Large intestine (tissue), 3 donors: ENCODE data around the gene IPPK. TPM values are rescaled to one million over a fixed set of nuclear protein-coding genes. Genes with fewer than 3 reads are reported as not detected.

Source experiments
- DNase-seq, 2 donors: peaks; one replicate each; pipeline versions ENCODE4 v3.0.0 to v3.0.0-alpha.2; 2013
- H3K27ac ChIP-seq: one replicate; pipeline ENCODE4 v1.5.1; 2013; ENCODE audit warnings: low read length
- H3K27me3 ChIP-seq: 2 replicates; pipeline ENCODE4 v1.6.1; 2013; ENCODE audit warnings: low read length; ENCODE audit not compliant: control insufficient read depth, insufficient read depth
- H3K36me3 ChIP-seq: 2 replicates; pipeline ENCODE4 v1.6.1; 2013; ENCODE audit warnings: low read length; ENCODE audit not compliant: control insufficient read depth, insufficient read depth
- H3K4me1 ChIP-seq: one replicate; pipeline ENCODE4 v1.6.1; 2013; ENCODE audit warnings: low read length; ENCODE audit not compliant: control insufficient read depth, insufficient read depth
- H3K4me3 ChIP-seq: one replicate; pipeline ENCODE4 v1.5.1; 2013; ENCODE audit warnings: low read length
- H3K9me3 ChIP-seq: one replicate; pipeline ENCODE4 v1.6.1; 2013; ENCODE audit warnings: mild to moderate bottlenecking, low read depth, low read length, moderate library complexity; ENCODE audit not compliant: control insufficient read depth
- WGBS: methylation state at CpG from one replicate; pipeline ENCODE4 v1.1.5; 2013; ENCODE audit warnings: low lambda C conversion rate; ENCODE audit not compliant: insufficient coverage; 5-methylcytosine and 5-hydroxymethylcytosine counted together
- polyA plus RNA-seq: library from polyadenylated mRNA; unstranded; fragments of 120-200 nt; gene quantifications from one replicate; pipeline ENCODE4 v1.2.1, GENCODE V29; 2013

The IPPK gene
- polyA plus RNA-seq, 1 donor, result 7.9 TPM

DNA sequence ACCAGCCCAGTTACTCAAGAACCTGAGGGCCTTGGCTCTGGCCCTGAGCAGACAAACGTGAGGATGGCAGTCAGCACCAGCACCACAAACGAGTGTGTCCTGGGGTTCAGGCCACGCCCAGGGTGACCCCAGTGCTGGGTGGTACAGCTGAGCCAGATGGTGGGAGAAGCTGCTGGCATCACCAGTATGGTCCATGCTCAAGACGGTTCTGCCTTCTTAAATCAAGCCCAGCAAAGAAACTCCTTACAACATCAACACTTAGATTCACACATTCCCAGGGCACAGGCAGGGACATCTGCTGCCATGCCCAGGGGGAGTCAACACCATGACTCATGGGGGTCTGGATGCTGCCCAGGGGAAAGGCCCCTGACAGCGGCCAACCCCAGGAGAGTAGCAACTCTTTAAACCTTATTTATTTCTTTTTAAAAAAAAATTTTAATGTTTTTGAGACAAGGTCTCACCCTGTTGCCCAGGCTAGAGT, 31.3 kb downstream of the IPPK start:
- peaks cover 80% of the 10 kb centered on the region for H3K36me3 ChIP-seq
- WGBS, result no CpG with 5 or more reads among the region's 5 CpGs
- H3K4me3 ChIP-seq, result no peak overlapping the region
- DNase-seq, result no peak
- no peaks in the 10 kb centered on the region for H3K9me3 ChIP-seq
- peaks cover 2% of the 10 kb centered on the region for H3K4me1 ChIP-seq
- H3K27me3 ChIP-seq, result no peaks in the 10 kb centered on the region
- H3K27ac ChIP-seq, result no peak overlapping the region

GRCh38 chr9:92637886-92638620, 31.9 kb downstream of the IPPK start:
- Histone ChIP-seq H3K27me3 (no peaks in the 10 kb centered on the region), H3K36me3 (peaks cover 83% of the 10 kb centered on the region), H3K9me3 (no peaks in the 10 kb centered on the region), H3K4me1 (peaks cover 2% of the 10 kb centered on the region), H3K4me3 (no peak overlapping the region), H3K27ac (no peak overlapping the region)
- no CpG with 5 or more reads among the region's 26 CpGs for WGBS
- no peak for DNase-seq

- H3K27me3 ChIP-seq, result no peaks in the 10 kb centered on the region
- no CpG with 5 or more reads among the region's 7 CpGs for WGBS
- DNase-seq, result no peak
- H3K4me3 ChIP-seq, result no peak overlapping the region
- peaks cover 81% of the 10 kb centered on the region for H3K36me3 ChIP-seq
- H3K9me3 ChIP-seq, result no peaks in the 10 kb centered on the region
- no peak overlapping the region for H3K27ac ChIP-seq
- H3K4me1 ChIP-seq, result peaks cover 2% of the 10 kb centered on the region
Observed at GRCh38 chr9:92637326-92637725, 32.6 kb downstream of the IPPK start.

GRCh38 chr9:92636627-92637026, 33.3 kb downstream of the IPPK start:
- DNase-seq, result no peak
- H3K4me1 ChIP-seq, result peaks cover 2% of the 10 kb centered on the region
- H3K4me3 ChIP-seq, result no peak overlapping the region
- H3K27me3 ChIP-seq, result no peaks in the 10 kb centered on the region
- no peak overlapping the region for H3K27ac ChIP-seq
- H3K36me3 ChIP-seq, result peaks cover 79% of the 10 kb centered on the region
- H3K9me3 ChIP-seq, result no peaks in the 10 kb centered on the region
- WGBS, result no CpG with 5 or more reads among the region's 3 CpGs

DNA sequence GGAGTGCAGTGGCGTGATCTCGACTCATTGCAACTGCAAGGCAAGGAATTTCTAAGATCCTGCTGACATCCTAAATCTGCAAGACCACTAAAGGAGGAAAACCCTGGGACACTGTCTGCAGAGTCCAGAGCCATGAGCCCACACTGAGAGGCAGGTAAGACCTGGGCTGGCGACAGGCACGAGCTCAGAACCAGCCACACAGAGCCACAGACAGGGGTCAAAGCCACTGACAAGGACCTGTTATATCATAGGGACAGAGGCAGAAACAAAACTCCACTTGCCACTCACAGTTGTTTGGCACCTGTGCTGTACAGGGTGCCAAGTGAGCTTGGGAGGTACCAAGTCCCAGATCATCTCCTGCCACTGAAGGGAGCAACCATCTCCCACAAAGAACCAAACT, 34.2 kb downstream of the IPPK start:
- no peak for DNase-seq
- Histone ChIP-seq H3K4me1 (peaks cover 2% of the 10 kb centered on the region), H3K36me3 (peaks cover 74% of the 10 kb centered on the region), H3K27me3 (no peaks in the 10 kb centered on the region), H3K4me3 (no peak overlapping the region), H3K27ac (no peak overlapping the region), H3K9me3 (no peaks in the 10 kb centered on the region)
- no CpG with 5 or more reads among the region's 4 CpGs for WGBS

DNA sequence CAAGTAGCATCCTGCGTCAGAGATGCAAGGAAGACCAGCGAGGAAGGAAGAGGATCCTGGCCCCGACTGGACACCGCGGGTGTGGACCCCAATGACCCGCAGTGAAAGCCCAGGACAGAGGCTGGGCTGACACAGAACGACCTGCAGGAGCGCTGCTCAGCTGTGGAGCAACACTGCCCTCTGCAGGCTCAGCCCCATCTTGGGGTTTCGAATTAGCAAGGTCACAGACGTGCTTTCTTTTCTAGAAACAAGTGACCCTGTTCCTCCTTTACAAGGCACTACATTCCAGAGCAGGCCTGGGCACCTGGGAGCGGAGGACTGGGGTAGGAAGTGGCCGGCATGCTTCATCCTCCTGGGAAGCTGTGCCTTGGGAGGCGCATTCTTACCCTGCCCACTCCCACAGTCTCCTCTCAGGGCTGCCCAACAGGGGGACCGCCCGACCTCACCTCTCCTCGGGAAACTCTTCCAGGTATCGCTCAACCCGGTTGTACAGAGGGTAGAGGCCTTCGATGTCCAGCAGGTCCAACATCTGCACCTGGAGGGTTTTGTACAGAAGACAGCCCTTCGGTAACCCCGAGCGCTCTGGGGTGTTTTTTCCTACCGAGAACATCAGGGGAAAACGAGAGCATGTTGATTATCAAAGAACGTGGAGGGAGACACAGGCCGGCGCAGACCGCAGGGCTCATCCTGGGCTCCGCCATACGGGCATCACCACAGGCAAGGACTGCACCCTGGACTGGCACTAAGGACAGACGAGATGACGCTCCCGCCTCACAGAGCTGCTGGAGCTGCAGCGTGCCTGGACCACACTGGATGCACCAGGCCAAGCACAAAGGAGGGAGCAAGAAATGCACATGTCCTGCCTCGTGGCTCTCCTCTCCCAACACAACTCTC, 35.0 kb downstream of the IPPK start:
- no CpG with 5 or more reads among the region's 35 CpGs for WGBS
- Histone ChIP-seq H3K27me3 (no peaks in the 10 kb centered on the region), H3K27ac (no peak overlapping the region), H3K9me3 (no peaks in the 10 kb centered on the region), H3K4me3 (no peak overlapping the region), H3K4me1 (peaks cover 2% of the 10 kb centered on the region), H3K36me3 (peaks cover 70% of the 10 kb centered on the region)
- DNase-seq, result peak; percentile 55 to 58

GRCh38 chr9:92633614-92634278, 36.2 kb downstream of the IPPK start:
- WGBS, result no CpG with 5 or more reads among the region's 9 CpGs
- no peak overlapping the region for H3K4me3 ChIP-seq
- no peaks in the 10 kb centered on the region for H3K9me3 ChIP-seq
- no peak overlapping the region for H3K27ac ChIP-seq
- H3K27me3 ChIP-seq, result no peaks in the 10 kb centered on the region
- peaks cover 2% of the 10 kb centered on the region for H3K4me1 ChIP-seq
- peaks cover 64% of the 10 kb centered on the region for H3K36me3 ChIP-seq
- no peak for DNase-seq

- Histone ChIP-seq H3K4me3 (no peak overlapping the region), H3K9me3 (no peaks in the 10 kb centered on the region), H3K4me1 (peaks cover 2% of the 10 kb centered on the region), H3K27me3 (no peaks in the 10 kb centered on the region), H3K36me3 (peaks cover 53% of the 10 kb centered on the region), H3K27ac (no peak overlapping the region)
- WGBS, result no CpG with 5 or more reads among the region's 5 CpGs
- no peak for DNase-seq
Observed at GRCh38 chr9:92632641-92633040, 37.3 kb downstream of the IPPK start.

- H3K9me3 ChIP-seq, result peaks cover under 1% of the 10 kb centered on the region
- no peaks in the 10 kb centered on the region for H3K27me3 ChIP-seq
- H3K36me3 ChIP-seq, result peaks cover 44% of the 10 kb centered on the region
- no CpG with 5 or more reads among the region's 13 CpGs for WGBS
- H3K4me1 ChIP-seq, result peaks cover 2% of the 10 kb centered on the region
- DNase-seq, result no peak
- H3K4me3 ChIP-seq, result no peak overlapping the region
- no peak overlapping the region for H3K27ac ChIP-seq
Observed at GRCh38 chr9:92631452-92632343, 38.2 kb downstream of the IPPK start.
